B cell (primary cell): ENCODE results near the gene UBA1. TPM values are rescaled to one million over a fixed set of nuclear protein-coding genes. Genes with fewer than 3 reads are reported as not detected.

Experiments
- ATAC-seq: fragments of 200-7000 bp; cut with Tn5 transposase; one replicate; pipeline ENCODE4 v1.10.0; 2021; ENCODE audit warnings: low read depth, mild to moderate bottlenecking, moderate number of reproducible peaks, moderate library complexity
- CTCF ChIA-PET: fragments of 350-600 bp; sonication (Branson Sonifier 250); formaldehyde crosslinking; loops from one replicate; lab custom pipeline; 2021; ENCODE audit warnings: antibody characterized with exemption, inconsistent platforms; lab: Charles Lee
- POLR2A ChIA-PET: fragments of 350-600 bp; sonication (Branson Sonifier 250); formaldehyde crosslinking; loops from one replicate; lab custom pipeline; 2021; ENCODE audit warnings: antibody characterized with exemption; lab: Charles Lee
- DNase-seq: peaks from one replicate; pipeline ENCODE4 v3.0.0; 2013
- H2AFZ ChIP-seq: 2 replicates; pipeline ENCODE4 v1.6.1; 2012; ENCODE audit warnings: mild to moderate bottlenecking, low read depth, low read length; ENCODE audit not compliant: insufficient read depth, poor library complexity, severe bottlenecking
- H3K27ac ChIP-seq, 2 donors: 1 replicate in 1 of 2; 2 replicates in 1 of 2; pipeline ENCODE4 v1.5.1; 2012 to 2013; ENCODE audit warnings: low read length in 2 of 2, mild to moderate bottlenecking in 2 of 2, moderate library complexity in 1 of 2
- H3K27me3 ChIP-seq, 4 experiments: fragments of 200-600 bp in 1 of 4; sonication (generic) in 1 of 4; replicated peaks in 1 of 4; 1 replicate in 2 of 4; 2 replicates in 2 of 4; pipeline versions ENCODE4 v1.6.1 to v1.7.0; 2013 to 2016; ENCODE audit warnings: low read length in 3 of 4, mild to moderate bottlenecking in 2 of 4, mixed read lengths in 1 of 4, moderate library complexity in 1 of 4; ENCODE audit not compliant: insufficient read depth in 4 of 4, control insufficient read depth in 3 of 4; ENCODE audit errors: control extremely low read depth in 1 of 4
- H3K36me3 ChIP-seq, 2 experiments: replicated peaks in 1 of 2; 1 replicate in 1 of 2; 2 replicates in 1 of 2; pipeline versions ENCODE4 v1.6.1 to v1.7.1; 2013; ENCODE audit warnings: low read length in 1 of 2; ENCODE audit not compliant: insufficient read depth in 2 of 2, control insufficient read depth in 1 of 2; ENCODE audit errors: control extremely low read depth in 1 of 2, extremely low read depth in 1 of 2
- H3K4me1 ChIP-seq, 2 donors: fragments of 200-600 bp in 1 of 2; sonication (generic) in 1 of 2; 1 replicate in 1 of 2; 2 replicates in 1 of 2; pipeline versions ENCODE4 v1.5.1 to v1.6.1; 2013 to 2017; ENCODE audit warnings: low read length in 2 of 2; ENCODE audit not compliant: control insufficient read depth in 2 of 2, insufficient read depth in 2 of 2
- H3K4me2 ChIP-seq: replicated peaks from 2 replicates; pipeline ENCODE3; 2012; ENCODE audit warnings: mild to moderate bottlenecking, low read depth, low read length; ENCODE audit not compliant: poor library complexity, severe bottlenecking
- H3K4me3 ChIP-seq, 5 experiments: fragments of 200-600 bp in 1 of 5; sonication (generic) in 1 of 5; 1 replicate in 3 of 5; 2 replicates in 2 of 5; pipeline versions ENCODE4 v1.5.1 to v1.7.0; 2011 to 2016; ENCODE audit warnings: low read length in 4 of 5, mild to moderate bottlenecking in 4 of 5, low read depth in 2 of 5, control low read depth in 1 of 5, moderate library complexity in 1 of 5; ENCODE audit not compliant: insufficient read depth in 1 of 5; ENCODE audit errors: control extremely low read depth in 1 of 5, extremely low read depth in 1 of 5
- H3K79me2 ChIP-seq: fragments of 200-600 bp; sonication (generic); one replicate; pipeline ENCODE4 v1.6.0; 2016; ENCODE audit warnings: low read length; ENCODE audit not compliant: control insufficient read depth, insufficient read depth
- H3K9ac ChIP-seq: fragments of 200-600 bp; sonication (generic); 2 replicates; pipeline ENCODE4 v1.6.1; 2017; ENCODE audit warnings: mild to moderate bottlenecking, low read length, moderate library complexity
- H3K9me3 ChIP-seq, 3 donors: one replicate each; pipeline versions ENCODE4 v1.6.1 to v1.7.1; 2013; ENCODE audit warnings: low read length in 2 of 3; ENCODE audit not compliant: control insufficient read depth in 2 of 3, insufficient read depth in 1 of 3; ENCODE audit errors: control extremely low read depth in 1 of 3
- H4K20me1 ChIP-seq: 2 replicates; pipeline ENCODE4 v1.6.0; 2012; ENCODE audit warnings: mild to moderate bottlenecking, low read length; ENCODE audit not compliant: insufficient read depth, control insufficient read depth, poor library complexity, severe bottlenecking
- H3K27ac Mint-ChIP-seq: one replicate; pipeline ENCODE4 v1.8.0; 2021; ENCODE audit warnings: mixed read lengths
- H3K27me3 Mint-ChIP-seq: one replicate; pipeline ENCODE4 v1.8.0; 2021; ENCODE audit warnings: mixed read lengths
- H3K4me1 Mint-ChIP-seq: one replicate; pipeline ENCODE4 v1.8.0; 2021; ENCODE audit warnings: mixed read lengths
- H3K4me3 Mint-ChIP-seq: one replicate; pipeline ENCODE4 v1.8.0; 2021; ENCODE audit warnings: mixed read lengths
- H3K9me3 Mint-ChIP-seq: one replicate; pipeline ENCODE4 v1.8.0; 2022; ENCODE audit warnings: mixed read lengths; ENCODE audit not compliant: insufficient read depth
- CTCF ChIP-seq: fragments of 200-600 bp; IDR thresholded peaks from one replicate; pipeline ENCODE4 v1.8.0; 2022; ENCODE audit warnings: antibody characterized with exemption, mild to moderate bottlenecking
- EZH2 ChIP-seq: IDR thresholded peaks from 2 replicates; pipeline ENCODE4 v1.6.1; 2012; ENCODE audit warnings: borderline replicate concordance, low read depth, mild to moderate bottlenecking, moderate library complexity, low read length; ENCODE audit not compliant: insufficient read depth, poor library complexity, severe bottlenecking
- WGBS: methylation state at CpG from one replicate; pipeline ENCODE4 v1.1.5; 2013; ENCODE audit warnings: missing lambda C conversion rate; ENCODE audit not compliant: insufficient coverage; 5-methylcytosine and 5-hydroxymethylcytosine counted together
- intact Hi-C: fragments of 100-400 bp; cut with micrococcal nuclease; formaldehyde crosslinking; loops from one replicate; pipeline ENCODE4 v1.10.0; 2022
- polyA plus RNA-seq: library from polyadenylated mRNA; depleted of rRNA; stranded (reverse); fragments of >200 nt; gene quantifications from 2 replicates; pipeline ENCODE4 v1.2.3, GENCODE V29; 2012
- total RNA-seq, 2 donors: library from RNA; stranded (reverse); fragments of 120-200 nt in 1 of 2; gene quantifications; 1 replicate in 1 of 2; 2 replicates in 1 of 2; pipeline versions ENCODE4 v1.2.3 to v1.2.4, GENCODE V29; 2013 to 2022

Gene UBA1
- total and polyA plus RNA-seq, 2 donors (not counting 1 experiment from before 2014, with no cell fraction given): 166 to 211 TPM

GRCh38 chrX:47182106-47182700 lies 11.4 kb upstream of the UBA1 start:
- no peak for ATAC-seq

GRCh38 chrX:47184486-47184885 lies 9.1 kb upstream of the UBA1 start:
- H3K4me1 ChIP-seq: no peaks in the 10 kb centered on the region
- no peaks in the 10 kb centered on the region for H3K27me3 Mint-ChIP-seq
- no peak overlapping the region for H3K4me3 ChIP-seq
- no peak overlapping the region for H3K27ac ChIP-seq
- no peak overlapping the region for H3K4me3 Mint-ChIP-seq
- no peak overlapping the region for H3K27ac Mint-ChIP-seq
- no peaks in the 10 kb centered on the region for H4K20me1 ChIP-seq
- H3K4me2 ChIP-seq: no peak overlapping the region
- ChIA-PET POLR2A (no interaction called here), CTCF (no interaction called here)
- TF ChIP-seq EZH2 (no peak), CTCF (no peak)
- intact Hi-C loops: no loop called here
- no peaks in the 10 kb centered on the region for H3K79me2 ChIP-seq
- H3K9me3 ChIP-seq: no peaks in the 10 kb centered on the region
- H2AFZ ChIP-seq: no peak overlapping the region
- no peak for ATAC-seq
- peaks cover 4% of the 10 kb centered on the region for H3K4me1 Mint-ChIP-seq
- no peak for DNase-seq
- 100% methylated on average over 1 of the region's 4 CpGs for WGBS
- no peaks in the 10 kb centered on the region for H3K27me3 ChIP-seq
- no peaks in the 10 kb centered on the region for H3K9me3 Mint-ChIP-seq
- H3K36me3 ChIP-seq: peaks cover 0 to 29% of the 10 kb centered on the region in 2 experiments
- no peak overlapping the region for H3K9ac ChIP-seq

More at GRCh38 chrX:47182106-47182700, 11.4 kb upstream of the UBA1 start:
- H3K27me3 ChIP-seq: no peaks in the 10 kb centered on the region
- intact Hi-C loops: no loop called here
- CTCF ChIA-PET: no interaction called here
- no peaks in the 10 kb centered on the region for H3K79me2 ChIP-seq
- H3K36me3 ChIP-seq: peaks cover 0 to 39% of the 10 kb centered on the region in 2 experiments
- no peaks in the 10 kb centered on the region for H3K27me3 Mint-ChIP-seq
- no peaks in the 10 kb centered on the region for H3K4me1 ChIP-seq
- H3K9me3 Mint-ChIP-seq: no peaks in the 10 kb centered on the region
- no peaks in the 10 kb centered on the region for H3K4me1 Mint-ChIP-seq
- no peaks in the 10 kb centered on the region for H4K20me1 ChIP-seq
- no peaks in the 10 kb centered on the region for H3K9me3 ChIP-seq
- no peak overlapping the region for H3K4me3 Mint-ChIP-seq
- H3K4me2 ChIP-seq: no peak overlapping the region
- 100% methylated on average over 2 of the region's 9 CpGs for WGBS
- no peak for DNase-seq
- no peak overlapping the region for H3K27ac ChIP-seq
- H3K27ac Mint-ChIP-seq: no peak overlapping the region
- no peak overlapping the region for H2AFZ ChIP-seq
- no peak overlapping the region for H3K9ac ChIP-seq
- TF ChIP-seq EZH2 (no peak), CTCF (no peak)
- H3K4me3 ChIP-seq: no peak overlapping the region
- POLR2A ChIA-PET: no interaction called here
